GM23338 (cell line): ENCODE measurements around the gene C5orf24.

Source experiments
- CTCF ChIP-seq, 2 experiments: fragments of 200-600 bp in 1 of 2; sonication (generic) in 1 of 2; conservative IDR thresholded peaks; 2 replicates each; pipeline versions ENCODE4 v1.5.1 to v1.6.1; 2016 to 2017; ENCODE audit warnings: antibody characterized with exemption in 2 of 2, low read depth in 2 of 2, mild to moderate bottlenecking in 2 of 2, moderate library complexity in 1 of 2
- EZH2phosphoT487 ChIP-seq: fragments of 200-600 bp; sonication (generic); IDR thresholded peaks from one replicate; pipeline ENCODE4 v1.8.1; 2018; ENCODE audit warnings: antibody characterized with exemption; ENCODE audit not compliant: unreplicated experiment
- REST ChIP-seq: IDR thresholded peaks from one replicate; pipeline ENCODE4 v1.6.1; 2018; ENCODE audit warnings: antibody characterized with exemption; ENCODE audit not compliant: unreplicated experiment

GRCh38 chr5:134846641-134846960, 833 bp downstream of the C5orf24 start:
- TF ChIP-seq REST (no peak), CTCF (conservative IDR thresholded peaks at IDR 0.05; ENCODE audit: low read depth in 2 of 2) (no peak), EZH2phosphoT487 (no peak)
